Uterus (tissue), 4 donors: ENCODE measurements around the gene NEUROD2. TPM values are rescaled to one million over a fixed set of nuclear protein-coding genes. Genes with fewer than 3 reads are reported as not detected.

Experiments used
- DNase-seq, 2 donors: peaks; one replicate each; pipeline ENCODE4 v3.0.0-alpha.2; 2019 to 2020
- H3K27ac ChIP-seq, 2 donors: fragments of 200-600 bp; sonication (generic); 1 replicate in 1 of 2; 2 replicates in 1 of 2; pipeline ENCODE4 v1.5.1; 2016 to 2018
- H3K27me3 ChIP-seq, 2 donors: fragments of 200-600 bp; sonication (generic); one replicate each; pipeline ENCODE4 v1.5.1; 2018 to 2019; ENCODE audit warnings: control low read depth in 1 of 2
- H3K36me3 ChIP-seq, 2 donors: fragments of 200-600 bp; sonication (generic); one replicate each; pipeline ENCODE4 v1.5.1; 2019; ENCODE audit warnings: control low read depth in 1 of 2
- H3K4me1 ChIP-seq, 2 donors: fragments of 200-600 bp; sonication (generic); one replicate each; pipeline ENCODE4 v1.5.1; 2018 to 2019; ENCODE audit warnings: control low read depth in 1 of 2
- H3K4me3 ChIP-seq, 2 donors: fragments of 200-600 bp; sonication (generic); 1 replicate in 1 of 2; 2 replicates in 1 of 2; pipeline ENCODE4 v1.5.1; 2018 to 2019; ENCODE audit warnings: mild to moderate bottlenecking in 1 of 2
- H3K9me3 ChIP-seq, 2 donors: fragments of 200-600 bp; sonication (generic); one replicate each; pipeline ENCODE4 v1.5.1; 2019; ENCODE audit warnings: control low read depth in 1 of 2
- POLR2A ChIP-seq, 2 donors: fragments of 450-650 bp; IDR thresholded peaks; one replicate each; pipeline ENCODE4 v1.6.1; 2016; ENCODE audit warnings: antibody characterized with exemption in 2 of 2, mild to moderate bottlenecking in 1 of 2, moderate library complexity in 1 of 2
- intact Hi-C: fragments of 100-400 bp; cut with DNase I; formaldehyde crosslinking; loops from one replicate; pipeline ENCODE4 v1.15.1; 2023; ENCODE audit warnings: low total_unique reads
- total RNA-seq, 4 donors: library from RNA; depleted of rRNA in 3 of 4; stranded (reverse); fragments of >200 nt in 3 of 4; gene quantifications; one replicate each; pipeline versions ENCODE4 v1.1.0 to v1.2.4, GENCODE V29; 2014 to 2023
- TF ChIP-seq, protein P1 (sequence below), 4 experiments: fragments of 200-600 bp in 2 of 4; fragments of 450-650 bp in 2 of 4; sonication (generic) in 2 of 4; IDR thresholded peaks; one replicate each; pipeline ENCODE4 v1.5.1; 2016 to 2019; ENCODE audit warnings: antibody characterized with exemption in 4 of 4, mild to moderate bottlenecking in 2 of 4, moderate library complexity in 1 of 4
- donor health status: DM: yes; HTN: yes; CAD: no.

NEUROD2 gene
- total RNA-seq, 4 donors from 2014 or later: not detected

DNA sequence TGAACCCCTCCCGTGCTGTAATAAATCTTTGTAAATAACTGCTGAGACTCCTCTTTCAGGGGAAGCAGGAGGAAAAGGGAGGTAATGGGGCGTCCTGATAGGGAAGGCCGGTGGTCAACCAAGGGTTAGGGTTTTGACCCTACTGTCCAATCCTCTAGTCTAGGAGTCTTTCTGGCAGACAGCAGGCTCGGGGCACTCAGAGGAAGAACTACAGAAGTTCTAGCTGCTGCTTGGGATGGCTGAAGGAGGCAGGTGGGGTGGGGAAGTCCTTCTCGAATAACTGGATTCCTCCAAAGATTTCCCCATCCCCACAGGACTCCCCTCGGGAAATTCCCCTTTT is 28.8 kb upstream of the NEUROD2 start:
- Histone ChIP-seq H3K9me3 (no peaks in the 10 kb centered on the region), H3K27me3 (no peaks in the 10 kb centered on the region), H3K27ac (peak overlapping the region; percentile 89 to 93), H3K4me1 (peaks cover 7 to 19% of the 10 kb centered on the region in 2 donors), H3K36me3 (no peaks in the 10 kb centered on the region), H3K4me3 (peak overlapping the region; percentile 59 to 88)
- DNase-seq: no peak
- intact Hi-C loops: loop anchor here (10.0 kb wide), 1 partner anchor 48 kb away; the partner anchor contains the start of gene PGAP3
- TF ChIP-seq, protein P1, sequence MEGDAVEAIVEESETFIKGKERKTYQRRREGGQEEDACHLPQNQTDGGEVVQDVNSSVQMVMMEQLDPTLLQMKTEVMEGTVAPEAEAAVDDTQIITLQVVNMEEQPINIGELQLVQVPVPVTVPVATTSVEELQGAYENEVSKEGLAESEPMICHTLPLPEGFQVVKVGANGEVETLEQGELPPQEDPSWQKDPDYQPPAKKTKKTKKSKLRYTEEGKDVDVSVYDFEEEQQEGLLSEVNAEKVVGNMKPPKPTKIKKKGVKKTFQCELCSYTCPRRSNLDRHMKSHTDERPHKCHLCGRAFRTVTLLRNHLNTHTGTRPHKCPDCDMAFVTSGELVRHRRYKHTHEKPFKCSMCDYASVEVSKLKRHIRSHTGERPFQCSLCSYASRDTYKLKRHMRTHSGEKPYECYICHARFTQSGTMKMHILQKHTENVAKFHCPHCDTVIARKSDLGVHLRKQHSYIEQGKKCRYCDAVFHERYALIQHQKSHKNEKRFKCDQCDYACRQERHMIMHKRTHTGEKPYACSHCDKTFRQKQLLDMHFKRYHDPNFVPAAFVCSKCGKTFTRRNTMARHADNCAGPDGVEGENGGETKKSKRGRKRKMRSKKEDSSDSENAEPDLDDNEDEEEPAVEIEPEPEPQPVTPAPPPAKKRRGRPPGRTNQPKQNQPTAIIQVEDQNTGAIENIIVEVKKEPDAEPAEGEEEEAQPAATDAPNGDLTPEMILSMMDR (IDR thresholded peaks at IDR 0.05): no peak
- TF ChIP-seq POLR2A (IDR thresholded peaks at IDR 0.05): no peak

DNA sequence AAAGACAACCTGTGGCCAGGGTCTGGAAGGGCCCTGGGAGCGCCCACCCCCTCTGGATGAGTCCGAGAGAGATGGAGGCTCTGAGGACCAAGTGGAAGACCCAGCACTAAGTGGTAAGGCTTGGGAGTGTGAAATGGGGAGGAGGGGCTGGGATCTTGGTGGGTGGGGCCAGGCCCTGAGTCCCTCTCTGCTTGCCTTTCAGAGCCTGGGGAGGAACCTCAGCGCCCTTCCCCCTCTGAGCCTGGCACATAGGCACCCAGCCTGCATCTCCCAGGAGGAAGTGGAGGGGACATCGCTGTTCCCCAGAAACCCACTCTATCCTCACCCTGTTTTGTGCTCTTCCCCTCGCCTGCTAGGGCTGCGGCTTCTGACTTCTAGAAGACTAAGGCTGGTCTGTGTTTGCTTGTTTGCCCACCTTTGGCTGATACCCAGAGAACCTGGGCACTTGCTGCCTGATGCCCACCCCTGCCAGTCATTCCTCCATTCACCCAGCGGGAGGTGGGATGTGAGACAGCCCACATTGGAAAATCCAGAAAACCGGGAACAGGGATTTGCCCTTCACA is 28.0 kb upstream of the NEUROD2 start:
- TF ChIP-seq POLR2A (IDR thresholded peaks at IDR 0.05): no peak
- TF ChIP-seq, protein P1 (IDR thresholded peaks at IDR 0.05): no peak
- Histone ChIP-seq H3K27me3 (no peaks in the 10 kb centered on the region), H3K27ac (peak overlapping the region in 1 of 2 donors; percentile 93), H3K9me3 (no peaks in the 10 kb centered on the region), H3K4me1 (peaks cover 7 to 19% of the 10 kb centered on the region in 2 donors), H3K36me3 (no peaks in the 10 kb centered on the region), H3K4me3 (no peak overlapping the region)
- DNase-seq: no peak
- intact Hi-C loops: loop anchor here (10.0 kb wide), 1 partner anchor 49 kb away; the partner anchor contains the start of gene PGAP3

DNA sequence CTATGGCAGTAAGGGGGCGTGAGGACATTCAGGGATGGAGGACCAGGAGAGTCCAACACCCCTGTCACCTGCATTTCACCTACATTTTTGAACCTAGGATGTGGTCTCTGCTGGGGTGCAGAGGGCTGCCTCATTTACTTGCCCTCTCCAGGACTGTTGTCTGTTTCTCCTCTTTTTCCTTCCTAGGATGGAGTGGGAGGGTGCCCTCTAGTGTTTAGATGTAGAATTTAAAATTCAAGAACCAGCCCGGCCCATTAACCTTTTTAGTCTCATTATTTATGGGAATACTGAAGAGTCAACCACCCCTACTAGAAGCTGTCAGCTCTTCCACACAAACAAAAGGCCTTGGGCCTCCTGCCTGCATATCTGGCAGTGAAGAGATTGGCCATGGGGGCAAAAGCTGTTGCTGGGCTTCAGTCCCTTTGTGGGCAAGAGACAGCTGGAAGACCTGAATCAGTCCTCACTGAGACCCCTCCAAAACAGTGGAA is 26.7 kb upstream of the NEUROD2 start:
- Histone ChIP-seq H3K36me3 (no peaks in the 10 kb centered on the region), H3K4me3 (no peak overlapping the region), H3K27ac (no peak overlapping the region), H3K9me3 (no peaks in the 10 kb centered on the region), H3K4me1 (peaks cover 7 to 19% of the 10 kb centered on the region in 2 donors), H3K27me3 (no peaks in the 10 kb centered on the region)
- no peak for DNase-seq
- intact Hi-C loops: loop anchor here (10.0 kb wide), 1 partner anchor 50 kb away; the partner anchor contains the start of gene PGAP3
- no peak for TF ChIP-seq POLR2A (IDR thresholded peaks at IDR 0.05)
- TF ChIP-seq, protein P1 (IDR thresholded peaks at IDR 0.05): peak; percentile 46 to 77 (median 66)

DNA sequence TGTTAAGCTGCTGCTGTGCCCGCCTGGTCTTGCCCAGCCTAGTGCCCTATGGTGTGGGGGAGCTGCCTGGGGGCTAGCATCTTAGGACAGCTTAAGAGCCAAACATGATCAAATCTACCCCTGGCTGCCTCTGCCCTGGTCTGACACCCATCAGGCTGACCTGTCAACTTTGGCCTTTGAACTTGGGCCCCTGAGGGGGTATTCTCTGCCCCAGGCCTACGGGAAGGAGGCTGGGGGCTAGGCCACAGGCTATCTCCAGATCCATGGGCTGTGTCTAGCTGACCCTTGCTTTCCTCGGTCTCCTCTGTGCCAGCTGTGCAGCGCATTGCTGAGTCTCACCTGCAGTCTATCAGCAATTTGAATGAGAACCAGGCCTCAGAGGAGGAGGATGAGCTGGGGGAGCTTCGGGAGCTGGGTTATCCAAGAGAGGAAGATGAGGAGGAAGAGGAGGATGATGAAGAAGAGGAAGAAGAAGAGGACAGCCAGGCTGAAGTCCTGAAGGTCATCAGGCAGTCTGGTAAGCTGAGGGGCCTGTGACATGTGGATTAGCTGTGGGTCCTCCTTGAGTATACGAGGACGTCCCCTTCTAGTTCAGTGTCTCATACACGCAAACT is 26.0 kb upstream of the NEUROD2 start:
- intact Hi-C loops: loop anchor here (10.0 kb wide), 1 partner anchor 51 kb away; the partner anchor contains the start of gene PGAP3
- peaks cover 7 to 17% of the 10 kb centered on the region in 2 donors for H3K4me1 ChIP-seq
- no peaks in the 10 kb centered on the region for H3K9me3 ChIP-seq
- H3K27ac ChIP-seq: no peak overlapping the region
- no peak for TF ChIP-seq POLR2A (IDR thresholded peaks at IDR 0.05)
- TF ChIP-seq, protein P1 (IDR thresholded peaks at IDR 0.05): no peak
- H3K27me3 ChIP-seq: no peaks in the 10 kb centered on the region
- H3K36me3 ChIP-seq: no peaks in the 10 kb centered on the region
- DNase-seq: no peak
- no peak overlapping the region for H3K4me3 ChIP-seq
